H9 (cell line): Measurements from ENCODE around the gene ADIPOR1. TPM values are rescaled to one million over a fixed set of nuclear protein-coding genes. Genes with fewer than 3 reads are reported as not detected.

Experiments
- DNase-seq: peaks from one replicate; pipeline ENCODE4 v3.0.0-alpha.2; 2017
- H2AFZ ChIP-seq: one replicate; pipeline ENCODE4 v1.6.1; 2013; ENCODE audit warnings: mild to moderate bottlenecking, low read length, control low read depth, moderate library complexity
- H2AK5ac ChIP-seq: 2 replicates; pipeline ENCODE4 v1.6.1; 2013; ENCODE audit warnings: low read length, control low read depth, mixed read lengths; ENCODE audit not compliant: insufficient read length
- H2BK120ac ChIP-seq: one replicate; pipeline ENCODE4 v1.6.1; 2013; ENCODE audit warnings: low read depth, mild to moderate bottlenecking, low read length, control low read depth, inconsistent platforms; ENCODE audit not compliant: poor library complexity, severe bottlenecking
- H2BK12ac ChIP-seq: 2 replicates; pipeline ENCODE4 v1.6.1; 2013; ENCODE audit warnings: low read length, control low read depth, mixed read lengths, low read depth; ENCODE audit not compliant: insufficient read length
- H2BK15ac ChIP-seq: 2 replicates; pipeline ENCODE4 v1.6.1; 2013; ENCODE audit warnings: low read depth, low read length, control low read depth
- H2BK20ac ChIP-seq: one replicate; pipeline ENCODE4 v1.6.1; 2013; ENCODE audit warnings: low read depth, mild to moderate bottlenecking, low read length, control low read depth, inconsistent platforms; ENCODE audit not compliant: poor library complexity, severe bottlenecking
- H2BK5ac ChIP-seq: 2 replicates; pipeline ENCODE4 v1.6.1; 2013; ENCODE audit warnings: low read length, control low read depth, mixed read lengths; ENCODE audit not compliant: insufficient read length
- H3K14ac ChIP-seq: 2 replicates; pipeline ENCODE4 v1.6.1; 2013; ENCODE audit warnings: low read length, control low read depth; ENCODE audit not compliant: insufficient read depth
- H3K18ac ChIP-seq: 2 replicates; pipeline ENCODE4 v1.6.1; 2013; ENCODE audit warnings: low read depth, mild to moderate bottlenecking, mixed read lengths, low read length, control low read depth; ENCODE audit not compliant: insufficient read length
- H3K23ac ChIP-seq: 2 replicates; pipeline ENCODE4 v1.6.1; 2013; ENCODE audit warnings: low read length, control low read depth, mixed read lengths, low read depth; ENCODE audit not compliant: insufficient read length
- H3K23me2 ChIP-seq: 2 replicates; pipeline ENCODE4 v1.6.1; 2013; ENCODE audit warnings: low read depth, mild to moderate bottlenecking, mixed read lengths, low read length, control low read depth; ENCODE audit not compliant: insufficient read length, poor library complexity, severe bottlenecking
- H3K27ac ChIP-seq: 2 replicates; pipeline ENCODE4 v1.5.1; 2013; ENCODE audit warnings: low read length, control low read depth, mixed read lengths, low read depth; ENCODE audit not compliant: insufficient read length
- H3K27me3 ChIP-seq: 2 replicates; pipeline ENCODE4 v1.6.1; 2013; ENCODE audit warnings: low read length, control low read depth, inconsistent platforms; ENCODE audit not compliant: insufficient read depth
- H3K4ac ChIP-seq: 2 replicates; pipeline ENCODE4 v1.6.1; 2013; ENCODE audit warnings: low read depth, mild to moderate bottlenecking, control low read depth, inconsistent platforms, low read length, moderate library complexity
- H3K4me1 ChIP-seq: 2 replicates; pipeline ENCODE4 v1.6.1; 2013; ENCODE audit warnings: low read length, control low read depth, inconsistent platforms; ENCODE audit not compliant: insufficient read depth
- H3K4me2 ChIP-seq: 2 replicates; pipeline ENCODE4 v1.6.1; 2013; ENCODE audit warnings: low read length, control low read depth, mixed read lengths; ENCODE audit not compliant: insufficient read length, insufficient read depth
- H3K56ac ChIP-seq: 2 replicates; pipeline ENCODE4 v1.6.1; 2013; ENCODE audit warnings: low read depth, mild to moderate bottlenecking, mixed read lengths, low read length, control low read depth; ENCODE audit not compliant: insufficient read length
- H3K79me1 ChIP-seq: 2 replicates; pipeline ENCODE4 v1.6.1; 2013; ENCODE audit warnings: low read depth, mild to moderate bottlenecking, moderate library complexity, low read length, control low read depth, inconsistent platforms; ENCODE audit not compliant: insufficient read depth, poor library complexity, severe bottlenecking
- H3K79me2 ChIP-seq: 2 replicates; pipeline ENCODE4 v1.6.1; 2013; ENCODE audit warnings: low read length, control low read depth, inconsistent platforms; ENCODE audit not compliant: insufficient read depth
- H3K9ac ChIP-seq: 2 replicates; pipeline ENCODE4 v1.6.1; 2013; ENCODE audit warnings: low read length, control low read depth, mixed read lengths; ENCODE audit not compliant: insufficient read length; ENCODE audit errors: extremely low read depth
- H3K9me3 ChIP-seq: one replicate; pipeline ENCODE4 v1.6.1; 2013; ENCODE audit warnings: low read depth, low read length, inconsistent platforms; ENCODE audit not compliant: control insufficient read depth
- H3T11ph ChIP-seq: one replicate; pipeline ENCODE4 v1.6.1; 2013; ENCODE audit warnings: mild to moderate bottlenecking, low read length, control low read depth, inconsistent platforms
- H4K20me1 ChIP-seq: one replicate; pipeline ENCODE4 v1.6.1; 2013; ENCODE audit not compliant: control insufficient read depth, insufficient read length, insufficient read depth
- H4K5ac ChIP-seq: 2 replicates; pipeline ENCODE4 v1.6.1; 2013; ENCODE audit warnings: low read depth, mild to moderate bottlenecking, mixed read lengths, low read length, control low read depth; ENCODE audit not compliant: insufficient read length
- H4K8ac ChIP-seq: replicated peaks from 2 replicates; pipeline ENCODE4 v1.6.1; 2013; ENCODE audit warnings: low read length, control low read depth, mixed read lengths, low read depth; ENCODE audit not compliant: insufficient read length
- H4K91ac ChIP-seq: 2 replicates; pipeline ENCODE4 v1.6.1; 2013; ENCODE audit warnings: low read depth, mild to moderate bottlenecking, moderate library complexity, mixed read lengths, low read length, control low read depth; ENCODE audit not compliant: insufficient read length
- H3K27ac Mint-ChIP-seq, 3 experiments: 2 replicates in 2 of 3; 3 replicates in 1 of 3; pipeline ENCODE4 v1.8.0; 2020 to 2021; ENCODE audit warnings: mixed read lengths in 3 of 3, mild to moderate bottlenecking in 1 of 3, moderate library complexity in 1 of 3
- H3K27me3 Mint-ChIP-seq: 2 replicates; pipeline ENCODE4 v1.8.0; 2021; ENCODE audit warnings: low read depth, mild to moderate bottlenecking, moderate library complexity, mixed read lengths
- H3K36me3 Mint-ChIP-seq, 3 experiments: 2 replicates in 2 of 3; 3 replicates in 1 of 3; pipeline ENCODE4 v1.8.0; 2020 to 2021; ENCODE audit warnings: low read depth in 3 of 3, mixed read lengths in 3 of 3; ENCODE audit not compliant: insufficient read depth in 1 of 3
- H3K4me1 Mint-ChIP-seq, 2 experiments: 2 replicates each; pipeline ENCODE4 v1.8.0; 2020; ENCODE audit warnings: mixed read lengths in 2 of 2
- H3K4me3 Mint-ChIP-seq, 2 experiments: 2 replicates in 1 of 2; 3 replicates in 1 of 2; pipeline ENCODE4 v1.8.0; 2020 to 2021; ENCODE audit warnings: mild to moderate bottlenecking in 2 of 2, mixed read lengths in 2 of 2, moderate library complexity in 1 of 2
- H3K9me3 Mint-ChIP-seq, 2 experiments: 2 replicates in 1 of 2; 3 replicates in 1 of 2; pipeline ENCODE4 v1.8.0; 2020; ENCODE audit warnings: mild to moderate bottlenecking in 2 of 2, mixed read lengths in 2 of 2, moderate library complexity in 1 of 2
- WGBS: extraction: QIAGEN DNeasy Blood & Tissue Kit; methylation state at CpG from one replicate; pipeline ENCODE4 v1.1.7; 2013; ENCODE audit warnings: missing lambda C conversion rate, low lambda C conversion rate, mixed read lengths; ENCODE audit not compliant: insufficient read length; ENCODE audit errors: extremely low coverage; 5-methylcytosine and 5-hydroxymethylcytosine counted together
- total RNA-seq: library from RNA; stranded (reverse); gene quantifications from 2 replicates; pipeline ENCODE4 v1.2.1, GENCODE V29; 2021
- TF ChIP-seq, protein P1 (sequence below): fragments of 200-600 bp; sonication (generic); conservative IDR thresholded peaks from 3 replicates; pipeline ENCODE4 v1.8.0; 2021; ENCODE audit warnings: antibody characterized with exemption, mild to moderate bottlenecking

Gene ADIPOR1
- total RNA-seq, 1 experiment from 2014 or later = 65.0 TPM

DNA sequence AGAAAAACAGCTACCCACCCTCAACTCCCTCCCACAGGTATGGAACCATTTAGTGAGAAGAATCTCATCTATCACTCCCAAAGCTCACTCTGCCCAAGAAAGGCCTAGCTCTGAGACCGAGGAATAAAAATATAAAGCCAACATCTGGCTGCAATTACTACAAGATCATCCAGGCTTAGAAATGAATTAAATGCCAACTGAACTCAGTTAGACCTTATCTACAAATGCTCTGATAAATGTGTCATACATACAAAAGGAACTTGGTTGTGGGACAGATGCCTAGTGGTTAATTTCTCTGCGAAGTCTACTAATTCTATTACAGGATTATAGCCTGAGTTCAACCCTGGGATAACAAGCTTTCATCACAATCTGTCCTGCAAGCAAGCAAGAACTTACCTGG is 6.7 kb downstream of the ADIPOR1 start:
- Histone ChIP-seq H3K27me3 (no peaks in the 10 kb centered on the region), H4K20me1 (no peaks in the 10 kb centered on the region), H2BK5ac (no peak overlapping the region), H3K4ac (no peak overlapping the region), H2BK20ac (no peak overlapping the region), H2AK5ac (no peak overlapping the region), H3K14ac (no peak overlapping the region), H3K4me1 (no peaks in the 10 kb centered on the region), H4K5ac (no peak overlapping the region), H2BK12ac (no peak overlapping the region), H3K27ac (no peak overlapping the region), H3K79me2 (peaks cover 7% of the 10 kb centered on the region; the same call in 1 of the 2 replicates), H3K4me2 (no peak overlapping the region), H3K9me3 (no peaks in the 10 kb centered on the region), H2AFZ (no peak overlapping the region), H3K23me2 (no peaks in the 10 kb centered on the region), H4K91ac (no peak overlapping the region), H3K56ac (no peak overlapping the region), H4K8ac (no peak overlapping the region), H2BK15ac (no peak overlapping the region), H3K9ac (no peak overlapping the region), H2BK120ac (no peak overlapping the region), H3T11ph (no peak overlapping the region), H3K23ac (no peak overlapping the region), H3K79me1 (peaks cover 10% of the 10 kb centered on the region), H3K18ac (no peak overlapping the region)
- no peak for DNase-seq
- TF ChIP-seq, protein P1, sequence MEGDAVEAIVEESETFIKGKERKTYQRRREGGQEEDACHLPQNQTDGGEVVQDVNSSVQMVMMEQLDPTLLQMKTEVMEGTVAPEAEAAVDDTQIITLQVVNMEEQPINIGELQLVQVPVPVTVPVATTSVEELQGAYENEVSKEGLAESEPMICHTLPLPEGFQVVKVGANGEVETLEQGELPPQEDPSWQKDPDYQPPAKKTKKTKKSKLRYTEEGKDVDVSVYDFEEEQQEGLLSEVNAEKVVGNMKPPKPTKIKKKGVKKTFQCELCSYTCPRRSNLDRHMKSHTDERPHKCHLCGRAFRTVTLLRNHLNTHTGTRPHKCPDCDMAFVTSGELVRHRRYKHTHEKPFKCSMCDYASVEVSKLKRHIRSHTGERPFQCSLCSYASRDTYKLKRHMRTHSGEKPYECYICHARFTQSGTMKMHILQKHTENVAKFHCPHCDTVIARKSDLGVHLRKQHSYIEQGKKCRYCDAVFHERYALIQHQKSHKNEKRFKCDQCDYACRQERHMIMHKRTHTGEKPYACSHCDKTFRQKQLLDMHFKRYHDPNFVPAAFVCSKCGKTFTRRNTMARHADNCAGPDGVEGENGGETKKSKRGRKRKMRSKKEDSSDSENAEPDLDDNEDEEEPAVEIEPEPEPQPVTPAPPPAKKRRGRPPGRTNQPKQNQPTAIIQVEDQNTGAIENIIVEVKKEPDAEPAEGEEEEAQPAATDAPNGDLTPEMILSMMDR = no peak
- H3K4me3 Mint-ChIP-seq = no peak overlapping the region
- H3K27me3 Mint-ChIP-seq = no peaks in the 10 kb centered on the region
- H3K4me1 Mint-ChIP-seq = peaks cover 2 to 3% of the 10 kb centered on the region in 2 experiments; a peak in 3 of 4 replicates
- H3K27ac Mint-ChIP-seq = no peak overlapping the region
- peaks cover 15 to 39% (median 29%) of the 10 kb centered on the region in 3 experiments; a peak in 6 of 7 replicates for H3K36me3 Mint-ChIP-seq
- WGBS = no CpG with 5 or more reads among the region's 2 CpGs
- no peaks in the 10 kb centered on the region for H3K9me3 Mint-ChIP-seq
